Mesenchymal stem cell (in vitro differentiated cells and primary cell): Measurements from ENCODE around the gene AMOT. TPM values are rescaled to one million over a fixed set of nuclear protein-coding genes. Genes with fewer than 3 reads are reported as not detected.

Source experiments
- DNase-seq: peaks from one replicate; pipeline ENCODE4 v3.0.0-alpha.2; 2013
- H2AFZ ChIP-seq: one replicate; pipeline ENCODE4 v1.6.1; 2013; ENCODE audit warnings: low read depth, mild to moderate bottlenecking, control low read depth, inconsistent platforms, low read length, moderate library complexity
- H2AK5ac ChIP-seq: 2 replicates; pipeline ENCODE4 v1.6.1; 2013; ENCODE audit warnings: low read length, moderate library complexity, mild to moderate bottlenecking, inconsistent platforms; ENCODE audit not compliant: severe bottlenecking
- H2BK120ac ChIP-seq: one replicate; pipeline ENCODE4 v1.6.1; 2013; ENCODE audit warnings: low read depth, mild to moderate bottlenecking, inconsistent platforms, low read length, moderate library complexity
- H2BK12ac ChIP-seq, 2 experiments: one replicate each; pipeline ENCODE4 v1.6.1; 2013; ENCODE audit warnings: inconsistent platforms in 2 of 2, low read length in 2 of 2, mild to moderate bottlenecking in 2 of 2, moderate library complexity in 2 of 2, control low read depth in 1 of 2
- H2BK15ac ChIP-seq: one replicate; pipeline ENCODE4 v1.6.1; 2013; ENCODE audit warnings: mild to moderate bottlenecking, low read depth, inconsistent platforms; ENCODE audit not compliant: poor library complexity, severe bottlenecking
- H2BK5ac ChIP-seq: 2 replicates; pipeline ENCODE4 v1.6.1; 2013; ENCODE audit warnings: low read depth, mild to moderate bottlenecking, low read length, control low read depth, inconsistent platforms; ENCODE audit not compliant: poor library complexity, severe bottlenecking
- H3K14ac ChIP-seq, 2 experiments: one replicate each; pipeline ENCODE4 v1.6.1; 2013; ENCODE audit warnings: inconsistent platforms in 2 of 2, low read length in 2 of 2, control low read depth in 1 of 2, mild to moderate bottlenecking in 1 of 2, moderate library complexity in 1 of 2
- H3K18ac ChIP-seq, 2 experiments: one replicate each; pipeline ENCODE4 v1.6.1; 2013; ENCODE audit warnings: inconsistent platforms in 2 of 2, low read length in 2 of 2, control low read depth in 1 of 2, low read depth in 1 of 2, mild to moderate bottlenecking in 1 of 2
- H3K23ac ChIP-seq, 2 experiments: one replicate each; pipeline ENCODE4 v1.6.1; 2013; ENCODE audit warnings: inconsistent platforms in 2 of 2, low read length in 2 of 2, mild to moderate bottlenecking in 2 of 2, moderate library complexity in 2 of 2, control low read depth in 1 of 2
- H3K27ac ChIP-seq: 2 replicates; pipeline ENCODE4 v1.5.1; 2013; ENCODE audit warnings: mild to moderate bottlenecking, moderate library complexity, low read length, control low read depth, inconsistent platforms; ENCODE audit not compliant: poor library complexity, severe bottlenecking
- H3K27me3 ChIP-seq, 2 experiments: 2 replicates each; pipeline versions ENCODE4 v1.6.1 to v1.7.0; 2013; ENCODE audit warnings: low read length in 2 of 2, mild to moderate bottlenecking in 2 of 2, moderate library complexity in 2 of 2, control low read depth in 1 of 2, inconsistent platforms in 1 of 2; ENCODE audit not compliant: control insufficient read depth in 1 of 2, insufficient read depth in 1 of 2
- H3K36me3 ChIP-seq, 2 experiments: 2 replicates each; pipeline versions ENCODE4 v1.6.1 to v1.7.0; 2013; ENCODE audit warnings: low read length in 2 of 2, control low read depth in 1 of 2, inconsistent platforms in 1 of 2, low read depth in 1 of 2, mild to moderate bottlenecking in 1 of 2; ENCODE audit not compliant: insufficient read depth in 2 of 2, control insufficient read depth in 1 of 2
- H3K4ac ChIP-seq, 2 experiments: one replicate each; pipeline ENCODE4 v1.6.1; 2013; ENCODE audit warnings: inconsistent platforms in 2 of 2, low read length in 2 of 2, mild to moderate bottlenecking in 2 of 2, moderate library complexity in 2 of 2, control low read depth in 1 of 2, low read depth in 1 of 2
- H3K4me1 ChIP-seq: 2 replicates; pipeline ENCODE4 v1.6.1; 2013; ENCODE audit warnings: low read depth, low read length, control low read depth; ENCODE audit not compliant: control insufficient read depth, insufficient read depth
- H3K4me2 ChIP-seq: 2 replicates; pipeline ENCODE4 v1.6.1; 2013; ENCODE audit warnings: low read length, mild to moderate bottlenecking, inconsistent platforms; ENCODE audit not compliant: poor library complexity, severe bottlenecking
- H3K4me3 ChIP-seq, 2 experiments: 2 replicates each; pipeline versions ENCODE4 v1.5.1 to v1.7.0; 2013; ENCODE audit warnings: low read length in 2 of 2, mild to moderate bottlenecking in 2 of 2, control low read depth in 1 of 2, low read depth in 1 of 2; ENCODE audit not compliant: insufficient read depth in 1 of 2
- H3K79me1 ChIP-seq: replicated peaks from 2 replicates; pipeline ENCODE4 v1.6.1; 2013; ENCODE audit warnings: mild to moderate bottlenecking, control low read depth, low read length, inconsistent platforms; ENCODE audit not compliant: poor library complexity, severe bottlenecking
- H3K9ac ChIP-seq: 2 replicates; pipeline ENCODE4 v1.7.0; 2013; ENCODE audit warnings: mild to moderate bottlenecking, low read length, moderate library complexity
- H3K9me3 ChIP-seq: 2 replicates; pipeline ENCODE4 v1.7.0; 2013; ENCODE audit warnings: mild to moderate bottlenecking, low read length; ENCODE audit not compliant: control insufficient read depth
- H4K8ac ChIP-seq: one replicate; pipeline ENCODE4 v1.6.1; 2013; ENCODE audit warnings: inconsistent platforms, mild to moderate bottlenecking, low read length, moderate library complexity
- H4K91ac ChIP-seq: one replicate; pipeline ENCODE4 v1.6.1; 2013; ENCODE audit warnings: mild to moderate bottlenecking, low read length, inconsistent platforms
- WGBS: methylation state at CpG from one replicate; pipeline ENCODE4 v1.1.7; 2013; ENCODE audit warnings: mixed read lengths; 5-methylcytosine and 5-hydroxymethylcytosine counted together
- small RNA-seq: library from polyadenylated mRNA; stranded (forward); fragments of <200 nt; extraction: miRNeasy Mini kit (QIAGEN cat#:217004); gene quantifications from one replicate; pipeline ENCODE3, GENCODE V24; 2013; ENCODE audit warnings: low read depth

AMOT gene

DNA sequence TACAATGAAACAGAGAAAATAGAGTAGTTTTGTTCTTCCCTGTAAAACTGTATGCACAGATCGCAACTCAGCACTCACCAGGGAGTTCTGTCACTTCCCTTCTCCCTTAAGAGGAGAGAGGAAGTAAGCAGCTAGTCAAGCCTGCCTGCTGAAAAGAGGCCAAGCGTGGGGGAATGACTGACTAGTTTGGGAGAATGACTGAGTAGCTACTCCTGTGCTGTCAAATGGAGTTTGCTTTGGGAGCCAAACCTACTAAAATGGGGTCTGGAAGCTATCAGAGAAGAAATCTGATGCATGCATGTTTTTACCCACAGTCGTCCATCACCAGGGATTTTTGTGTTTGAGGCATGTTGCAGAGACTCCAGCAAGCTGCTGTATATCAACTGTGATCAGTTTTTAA lies 106.3 kb downstream of the AMOT start:
- no peaks in the 10 kb centered on the region for H3K36me3 ChIP-seq
- no peaks in the 10 kb centered on the region for H3K9me3 ChIP-seq
- no peak overlapping the region for H2AK5ac ChIP-seq
- H3K27ac ChIP-seq = no peak overlapping the region
- no peak overlapping the region for H3K14ac ChIP-seq
- H2BK120ac ChIP-seq = no peak overlapping the region
- H3K4me2 ChIP-seq = no peak overlapping the region
- no peak overlapping the region for H4K91ac ChIP-seq
- no peak overlapping the region for H2BK5ac ChIP-seq
- peaks cover 0 to 52% of the 10 kb centered on the region in 2 experiments for H3K27me3 ChIP-seq
- 36% methylated on average over 1 of the region's 3 CpGs for WGBS
- peak; percentile 3 for DNase-seq
- no peak overlapping the region for H4K8ac ChIP-seq
- no peak overlapping the region for H3K4ac ChIP-seq
- H3K9ac ChIP-seq = peak overlapping the region; percentile 54
- H3K4me3 ChIP-seq = no peak overlapping the region
- no peak overlapping the region for H2AFZ ChIP-seq
- no peak overlapping the region for H3K18ac ChIP-seq
- no peak overlapping the region for H2BK12ac ChIP-seq
- no peak overlapping the region for H3K23ac ChIP-seq
- H3K4me1 ChIP-seq = no peaks in the 10 kb centered on the region
- no peaks in the 10 kb centered on the region for H3K79me1 ChIP-seq
- no peak overlapping the region for H2BK15ac ChIP-seq

DNA sequence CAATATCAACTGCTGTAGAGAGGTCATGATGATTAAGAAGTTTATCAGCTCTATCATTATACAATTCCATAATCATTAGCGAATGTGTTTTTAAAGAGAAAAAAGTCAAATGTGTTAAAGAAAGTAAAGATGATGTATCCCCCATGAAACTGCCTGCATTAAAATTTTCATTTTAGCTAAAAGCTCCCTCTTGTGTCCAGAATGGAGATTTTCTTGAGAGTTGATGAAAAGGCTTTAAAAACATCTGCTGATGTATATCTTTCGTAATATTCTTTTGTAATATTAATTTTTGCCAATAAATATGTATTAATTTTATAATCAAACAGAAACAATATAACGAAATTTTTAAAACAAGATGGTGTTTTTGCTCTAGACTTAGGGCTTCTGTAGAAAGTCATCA lies 108.8 kb downstream of the AMOT start:
- Histone ChIP-seq H3K9me3 (no peaks in the 10 kb centered on the region), H3K36me3 (no peaks in the 10 kb centered on the region), H3K79me1 (no peaks in the 10 kb centered on the region), H2BK12ac (no peak overlapping the region), H2AK5ac (no peak overlapping the region), H2AFZ (no peak overlapping the region), H3K27me3 (peaks cover 0 to 52% of the 10 kb centered on the region in 2 experiments), H3K4me3 (no peak overlapping the region), H2BK15ac (no peak overlapping the region), H3K4me1 (no peaks in the 10 kb centered on the region), H3K9ac (no peak overlapping the region), H3K23ac (no peak overlapping the region), H3K14ac (no peak overlapping the region), H3K18ac (no peak overlapping the region), H3K27ac (no peak overlapping the region), H2BK5ac (no peak overlapping the region), H3K4me2 (no peak overlapping the region), H4K8ac (no peak overlapping the region), H3K4ac (no peak overlapping the region), H2BK120ac (no peak overlapping the region), H4K91ac (no peak overlapping the region)
- WGBS = no CpG with 5 or more reads among the region's 3 CpGs
- no peak for DNase-seq

Small RNA genes within 50 kb of the gene (small RNA-seq; reads per million reads assigned to genes)
- not detected for gene RN7SL266P
